ENCODE measurements around the gene BRD7. TPM values are rescaled to one million over a fixed set of nuclear protein-coding genes. Genes with fewer than 3 reads are reported as not detected.

BRD7 gene
- total RNA-seq, 4 donors from 2014 or later: 33.0 to 49.9 (median 40.5) TPM

DNA sequence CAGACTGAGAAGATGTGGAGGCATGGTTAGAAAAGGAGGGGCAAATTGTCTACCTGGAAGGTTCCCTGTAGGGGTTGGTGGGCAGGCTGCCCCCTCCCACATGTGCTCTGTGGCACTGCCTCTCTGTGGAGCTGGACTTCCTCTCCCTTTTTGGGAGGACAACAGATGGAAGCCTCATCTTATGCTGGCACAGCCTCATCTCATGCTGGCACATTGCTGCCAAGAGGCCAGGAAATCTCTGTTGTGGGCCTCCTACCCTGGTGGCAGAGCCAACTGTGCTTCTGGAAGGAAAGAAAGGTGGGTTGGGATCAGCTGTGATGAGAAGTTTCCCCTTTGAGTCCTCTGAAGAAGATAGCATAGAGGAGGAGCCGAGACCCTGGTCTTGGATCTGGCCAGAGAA is 19.7 kb upstream of the BRD7 start:
- TF ChIP-seq CTCF (IDR thresholded peaks at IDR 0.05; ENCODE audit: low read depth): no peak

GRCh38 chr16:50386774-50387173 is 18.0 kb upstream of the BRD7 start:
- TF ChIP-seq CTCF (IDR thresholded peaks at IDR 0.05; ENCODE audit: low read depth): no peak

DNA sequence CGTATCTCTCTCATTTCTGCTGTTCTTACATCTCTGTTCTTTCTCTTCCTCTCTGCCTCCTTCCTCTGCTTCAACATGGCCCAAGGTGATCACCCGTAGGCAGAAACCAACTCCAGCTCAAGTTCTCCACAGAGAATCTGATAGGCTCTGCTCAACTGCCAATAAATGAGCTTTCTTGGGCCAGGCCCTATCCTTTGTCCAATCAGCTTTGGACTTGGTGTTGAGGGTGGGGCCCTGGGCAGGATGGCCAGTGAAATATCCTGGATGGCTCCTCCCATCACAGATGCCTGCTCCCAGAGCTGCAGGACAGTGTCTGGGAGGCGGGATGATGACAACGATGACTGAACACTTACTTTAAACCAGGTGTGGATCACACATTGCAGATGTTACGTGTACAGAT is 17.4 kb upstream of the BRD7 start:
- no peak for TF ChIP-seq CTCF (IDR thresholded peaks at IDR 0.05; ENCODE audit: low read depth)

DNA sequence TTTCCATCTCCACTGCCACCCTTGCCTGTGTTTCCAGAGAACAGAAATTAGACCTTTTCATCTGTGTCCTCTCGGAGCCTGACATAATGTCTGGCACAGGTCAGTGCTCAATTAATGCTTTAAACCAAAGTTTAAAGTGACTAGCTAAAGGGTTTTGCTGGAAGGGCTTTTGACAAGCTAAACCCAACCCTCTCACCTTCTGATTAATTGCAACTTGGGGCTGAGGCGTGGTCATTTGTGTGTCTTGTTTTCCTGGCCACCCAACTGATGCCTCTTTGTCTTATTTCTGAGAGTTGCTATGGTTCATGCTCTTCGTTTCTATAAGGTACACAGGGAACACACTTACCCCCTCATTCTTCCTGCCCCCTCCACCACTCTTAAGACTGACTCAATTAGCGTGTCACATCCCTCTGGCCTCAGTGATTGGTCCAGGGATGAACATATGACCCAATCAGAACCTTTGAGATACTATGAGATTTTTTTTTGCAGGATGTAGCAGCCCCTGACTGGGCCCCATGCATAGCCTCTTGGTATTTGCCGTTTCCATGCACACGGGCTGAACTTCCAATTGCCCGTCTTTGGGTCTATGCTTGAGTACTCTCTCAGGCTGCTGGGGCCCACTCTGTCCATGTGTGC is 15.8 kb upstream of the BRD7 start:
- no peak for TF ChIP-seq CTCF (IDR thresholded peaks at IDR 0.05; ENCODE audit: low read depth)

DNA sequence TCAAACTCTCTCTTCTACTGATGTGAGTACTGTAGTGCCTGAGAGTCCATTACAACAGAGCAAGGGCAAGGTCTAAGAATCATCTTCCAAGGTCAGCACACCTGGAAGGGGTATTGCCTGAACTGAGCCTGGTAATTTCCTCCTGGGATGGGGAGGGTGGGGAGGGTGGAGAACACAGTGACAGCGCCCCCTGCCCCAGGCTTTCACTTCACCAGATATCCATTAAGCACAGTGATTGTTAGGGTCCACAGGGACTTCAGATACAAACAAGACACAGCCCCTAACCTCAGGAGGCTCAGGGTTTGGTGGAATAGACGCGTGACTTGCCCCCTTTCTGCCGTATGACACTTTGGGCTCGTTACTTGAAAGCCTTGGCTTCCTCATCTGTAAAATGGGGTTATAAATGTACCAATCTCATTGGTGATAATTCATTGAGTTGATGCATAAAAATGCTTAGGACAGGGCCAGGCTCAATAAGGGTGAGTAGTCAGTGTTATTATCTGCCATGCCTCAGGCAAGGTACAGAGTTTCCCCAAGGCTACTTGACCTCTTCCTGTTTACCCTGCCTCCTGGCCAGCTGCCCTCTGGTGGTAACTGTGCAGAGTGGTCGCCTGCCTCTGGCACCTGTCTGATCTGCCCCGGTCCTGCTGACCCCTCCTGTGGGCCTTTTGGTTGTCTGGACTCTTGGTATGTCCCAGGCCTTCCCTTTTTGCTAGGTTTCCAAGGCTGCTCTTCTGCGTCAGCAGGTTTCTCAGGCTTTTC is 13.1 kb upstream of the BRD7 start:
- TF ChIP-seq CTCF (IDR thresholded peaks at IDR 0.05; ENCODE audit: low read depth): no peak

DNA sequence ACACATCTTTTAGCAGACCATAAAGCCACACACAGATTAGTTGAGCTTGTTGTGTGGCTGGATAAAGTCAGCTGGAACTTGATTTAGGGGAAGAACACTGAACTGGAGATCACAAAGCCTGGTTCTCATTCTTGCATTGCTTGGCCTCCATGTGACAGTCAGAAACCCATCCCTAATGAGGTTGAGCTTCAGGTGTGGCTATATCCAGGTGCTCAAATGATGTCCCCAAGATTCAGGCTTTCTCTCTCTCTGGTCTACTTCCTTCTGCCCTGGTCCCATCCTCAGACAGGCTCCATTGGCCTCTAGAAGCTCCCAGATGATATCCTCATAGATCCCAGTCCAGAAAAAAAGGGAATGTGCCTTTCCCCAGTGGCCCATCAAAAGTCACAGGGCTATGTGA is 9.6 kb upstream of the BRD7 start:
- TF ChIP-seq CTCF (IDR thresholded peaks at IDR 0.05; ENCODE audit: low read depth): no peak

DNA sequence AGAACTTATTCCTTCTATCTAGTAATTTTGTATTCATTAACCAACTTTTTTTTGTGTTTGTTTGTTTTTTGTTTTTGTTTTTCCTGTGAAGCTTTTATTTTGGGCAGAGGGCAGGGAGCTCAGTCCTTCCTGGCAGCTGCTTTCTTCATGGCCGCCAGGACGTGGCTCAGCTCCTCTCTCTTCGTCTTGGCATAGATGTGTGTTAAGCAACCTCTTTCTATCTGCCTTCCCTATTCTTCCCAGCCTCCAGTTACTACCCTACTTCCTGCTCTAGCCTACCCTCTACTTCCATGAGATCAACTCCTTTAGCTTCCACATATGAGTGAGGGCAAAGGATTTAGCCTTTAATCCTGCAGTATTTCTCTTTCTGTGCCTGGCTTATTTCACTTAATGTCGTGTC is 8.2 kb upstream of the BRD7 start:
- TF ChIP-seq CTCF (IDR thresholded peaks at IDR 0.05; ENCODE audit: low read depth): no peak
